Muscle of arm (tissue), 12 donors: ENCODE results near the gene PRPS1. TPM values are rescaled to one million over a fixed set of nuclear protein-coding genes. Genes with fewer than 3 reads are reported as not detected.
"Not testable (repeated sequence)": the region's sequence is repeated elsewhere in the genome, so short reads cannot be mapped to it uniquely, and the experiment has no call there.

Experiments
- DNase-seq: peaks from one replicate; pipeline ENCODE4 v3.0.0-alpha.2; 2013
- polyA plus RNA-seq, 12 donors: library from polyadenylated mRNA; unstranded; fragments of 120-200 nt; gene quantifications; one replicate each; pipeline ENCODE4 v1.2.1, GENCODE V29; 2013; ENCODE audit not compliant: insufficient read length in 12 of 12

The PRPS1 gene
- polyA plus RNA-seq, 12 donors, result 22.8 to 33.4 (median 26.5) TPM; not detected in 1

DNA sequence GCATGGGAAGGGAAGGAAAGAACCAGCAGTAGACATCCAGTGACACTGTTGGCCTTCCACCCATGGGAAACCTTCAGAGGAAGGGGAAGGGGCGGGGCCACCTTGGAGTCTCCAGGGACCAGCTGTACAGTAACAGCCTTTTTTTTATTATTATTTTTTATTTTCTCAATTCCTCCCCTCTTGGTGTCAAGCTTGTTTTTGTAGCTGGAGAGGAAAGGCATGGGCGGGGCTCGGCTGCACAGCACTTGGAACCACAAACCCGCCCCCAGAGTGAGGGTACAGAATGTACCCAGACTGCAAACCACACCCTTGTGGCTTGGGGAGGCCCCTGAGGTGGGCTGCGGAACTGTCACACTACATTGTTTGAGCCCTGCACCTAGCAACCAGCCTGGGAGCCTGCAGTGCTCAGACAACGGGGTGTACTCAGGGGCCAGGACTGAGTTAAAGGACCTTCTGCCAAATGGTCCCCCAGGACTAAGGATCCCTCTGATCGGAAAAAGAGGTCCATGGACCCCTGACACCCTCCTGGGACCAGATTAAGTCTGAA lies 45.7 kb downstream of the PRPS1 start:
- no peak for DNase-seq

DNA sequence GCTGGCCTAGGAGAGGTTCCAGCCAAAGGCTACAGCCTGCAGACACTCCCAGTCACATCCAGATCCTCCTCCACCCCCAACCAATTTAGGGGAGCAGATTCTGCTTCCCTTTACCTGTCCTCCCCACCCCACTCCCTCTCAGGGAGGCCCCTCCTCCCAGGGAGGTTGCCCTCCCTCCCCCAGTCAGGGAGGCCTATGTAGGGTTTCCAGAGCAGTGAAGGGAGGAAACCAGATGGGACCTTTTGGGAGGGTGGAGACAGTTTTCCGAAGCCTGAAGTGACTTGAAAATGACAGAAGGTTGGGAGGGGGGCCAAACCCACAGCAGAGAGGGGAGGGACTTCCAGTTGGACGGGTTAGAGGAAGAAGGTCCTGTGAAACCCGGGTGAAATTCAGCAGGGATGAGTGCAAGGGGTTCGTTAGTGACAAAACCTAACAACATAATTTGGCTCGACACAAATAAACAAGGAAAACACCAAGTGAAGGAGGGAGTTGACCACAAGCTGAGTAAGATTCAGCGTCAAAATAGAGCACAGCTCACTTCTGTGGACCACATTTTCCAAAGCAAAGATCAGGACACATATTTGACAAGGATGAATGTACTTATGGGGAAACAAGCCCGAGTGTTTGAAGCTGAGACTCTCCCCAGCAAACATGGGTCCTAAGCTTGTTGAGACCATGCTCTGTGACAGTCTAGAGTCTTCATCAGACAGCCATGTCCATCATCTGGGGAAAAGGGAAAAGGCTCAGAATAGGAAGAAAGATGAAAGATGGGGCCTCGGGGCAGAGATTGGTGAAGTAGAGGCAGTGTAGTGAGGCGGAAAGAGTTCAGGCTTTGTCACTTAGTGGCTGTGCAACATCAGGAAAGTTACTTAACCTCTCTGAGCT lies 46.4 kb downstream of the PRPS1 start:
- no peak for DNase-seq

DNA sequence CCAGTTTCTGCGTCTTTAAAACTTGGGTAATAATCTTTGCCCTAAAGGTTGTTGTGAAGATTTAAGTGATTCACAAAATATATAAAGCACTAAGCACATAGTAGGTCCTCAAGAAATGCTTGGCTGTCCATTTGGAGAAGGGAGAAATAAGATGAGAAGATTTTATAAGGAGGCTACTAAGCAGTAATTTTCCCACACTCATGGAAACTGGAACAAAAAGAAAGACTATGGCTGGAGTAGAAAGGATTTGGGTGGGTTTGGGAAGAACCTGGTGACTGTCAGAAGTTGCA lies 47.0 kb downstream of the PRPS1 start:
- DNase-seq, result no peak

DNA sequence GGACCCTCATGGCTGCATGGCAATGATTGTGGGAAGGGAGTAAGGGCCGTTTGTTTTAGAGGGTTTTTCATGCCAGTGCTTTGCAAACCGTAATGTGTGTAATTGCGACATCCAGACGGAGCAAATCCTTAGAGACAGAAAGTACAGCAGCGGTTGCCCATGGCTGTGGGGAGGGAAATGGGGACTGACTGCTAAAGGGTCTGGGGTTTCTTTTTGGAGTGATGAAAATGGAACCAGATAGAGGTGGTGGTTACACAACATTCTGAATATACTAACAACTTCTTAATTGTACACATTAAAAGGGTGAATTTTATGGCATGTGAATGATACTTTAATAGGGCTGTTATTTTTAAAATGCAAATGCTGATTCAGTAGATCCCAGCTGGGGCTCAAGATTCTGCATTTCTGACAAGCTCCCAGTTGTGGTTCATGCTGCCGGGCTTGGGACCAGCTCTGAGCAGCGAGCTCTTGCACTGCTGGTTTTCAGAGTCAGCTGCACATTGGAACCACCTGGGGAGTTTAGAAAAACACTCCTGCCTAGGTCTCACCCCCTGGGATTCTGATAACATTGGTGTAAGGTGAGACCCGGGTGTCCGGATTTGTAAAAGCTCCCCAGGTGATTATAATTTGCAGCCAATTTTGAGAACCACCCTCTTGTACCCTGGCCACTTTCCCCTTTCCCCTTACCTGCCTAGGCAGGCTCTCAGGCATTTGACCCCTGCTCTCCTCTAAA lies 47.7 kb downstream of the PRPS1 start:
- no peak for DNase-seq

DNA sequence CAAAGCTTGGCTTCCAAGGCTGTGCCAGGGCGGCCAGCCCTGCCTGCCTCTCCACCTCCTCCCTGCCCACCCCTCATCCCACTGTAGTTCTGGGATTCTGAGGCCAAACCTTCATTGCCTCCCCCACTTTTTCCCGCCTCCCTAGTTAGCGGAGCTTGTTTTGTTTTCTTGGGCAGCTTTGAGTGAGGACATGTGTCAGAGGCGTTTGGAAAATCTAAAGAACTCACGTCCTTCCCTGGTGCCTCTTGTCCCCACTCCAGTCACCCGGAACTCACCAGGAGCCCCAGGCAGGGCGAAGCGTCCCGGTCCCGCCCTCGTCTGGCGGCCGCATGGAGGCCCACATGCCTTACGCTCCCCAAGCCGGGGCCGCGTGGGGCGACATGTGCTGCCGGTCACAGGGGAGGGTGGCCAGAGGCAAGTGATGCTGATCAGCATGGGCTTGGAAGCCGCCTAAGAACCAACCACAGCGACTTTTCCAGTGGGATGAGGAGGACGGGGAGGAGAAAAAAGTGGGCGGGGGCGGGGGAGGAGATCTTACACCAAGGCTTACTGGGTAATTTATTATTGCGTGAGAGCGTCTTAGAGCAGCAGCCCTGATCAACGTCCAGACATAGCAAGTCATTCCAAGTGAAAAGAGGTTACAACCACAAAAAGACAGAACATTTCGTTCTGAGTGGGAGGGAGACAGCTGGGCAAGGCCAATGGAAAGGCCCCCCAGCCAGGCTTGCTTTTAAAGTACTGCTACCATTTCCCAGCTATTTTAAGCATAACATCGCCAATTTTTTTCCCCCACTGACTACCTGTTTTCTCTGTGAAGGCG lies 48.5 kb downstream of the PRPS1 start:
- DNase-seq, result peak; percentile 78

DNA sequence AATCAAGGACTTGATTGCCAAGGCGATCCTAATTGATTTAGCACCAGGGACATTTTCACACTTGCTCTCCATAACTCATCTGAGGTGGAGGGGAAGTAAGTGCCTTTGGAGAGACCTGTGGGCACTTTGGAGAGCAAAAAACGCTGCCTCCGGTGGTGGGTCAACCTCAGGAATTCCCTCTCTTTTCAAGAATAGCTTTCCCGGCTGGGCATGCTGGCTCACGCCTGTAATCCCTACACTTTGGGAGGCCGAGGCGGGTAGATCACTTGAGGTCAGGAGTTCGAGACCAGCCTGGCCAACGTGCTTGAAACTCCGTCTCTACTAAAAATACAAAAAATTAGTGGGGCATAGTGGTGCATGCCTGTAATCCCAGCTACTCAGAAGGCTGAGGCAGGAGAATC lies 49.2 kb downstream of the PRPS1 start:
- DNase-seq, result no peak

DNA sequence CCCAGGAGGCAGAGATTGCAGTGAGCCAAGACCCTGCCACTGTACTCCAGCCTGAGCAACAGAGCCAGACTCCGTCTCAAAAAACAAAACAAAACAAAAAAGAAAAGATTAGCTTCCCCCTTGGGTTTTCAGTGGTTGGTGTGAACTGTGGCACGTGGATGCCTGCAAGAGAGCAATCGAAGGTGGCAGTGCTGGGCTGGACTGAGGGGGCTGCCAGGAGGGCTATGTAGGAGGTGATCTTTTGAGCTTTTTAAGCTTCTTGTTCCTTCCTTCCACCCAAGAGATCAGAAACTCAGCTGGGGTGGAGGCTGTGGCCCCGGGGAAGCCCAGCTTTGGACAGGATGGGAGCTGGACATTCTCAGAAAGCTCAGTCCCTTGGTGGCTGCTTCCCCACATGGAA lies 49.6 kb downstream of the PRPS1 start:
- no peak for DNase-seq

DNA sequence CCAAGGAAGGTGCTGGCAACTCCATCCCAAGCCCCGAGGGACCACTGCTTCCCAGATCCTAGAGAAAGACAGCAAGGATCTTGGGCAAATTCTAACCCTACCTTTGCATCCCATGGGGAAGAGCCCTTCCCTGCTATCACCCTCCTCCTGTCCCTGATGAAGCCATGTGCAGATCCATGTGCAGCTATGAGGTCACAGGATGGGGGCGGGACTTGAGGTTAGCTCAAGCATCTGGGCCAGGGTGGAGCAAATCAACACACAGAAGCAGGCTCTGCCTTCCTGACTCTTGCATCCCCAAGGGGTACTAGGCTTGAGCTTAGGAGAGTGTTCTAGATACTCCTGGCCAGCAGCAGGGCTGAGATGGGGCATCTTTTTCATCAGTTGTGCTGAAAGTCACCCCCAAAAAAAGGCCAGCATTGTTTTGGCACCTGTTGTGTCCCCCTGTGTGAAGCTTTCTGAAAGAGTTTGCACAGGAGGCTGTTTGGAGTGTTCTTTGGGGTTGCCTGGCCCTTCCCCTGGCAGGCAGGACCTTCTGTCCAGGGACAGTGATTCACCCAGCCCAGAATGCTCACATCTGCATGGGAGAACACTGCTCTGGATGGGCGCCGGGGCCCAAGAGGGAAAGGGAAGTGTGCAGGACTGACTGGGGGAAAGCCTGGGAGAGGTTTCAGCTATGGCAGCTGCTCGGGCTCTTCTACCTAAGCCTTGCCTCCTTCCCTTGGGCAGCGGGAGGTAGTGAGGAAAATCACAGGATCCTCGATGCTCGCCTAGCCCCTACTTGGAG lies 50.8 kb downstream of the PRPS1 start:
- no peak for DNase-seq

DNA sequence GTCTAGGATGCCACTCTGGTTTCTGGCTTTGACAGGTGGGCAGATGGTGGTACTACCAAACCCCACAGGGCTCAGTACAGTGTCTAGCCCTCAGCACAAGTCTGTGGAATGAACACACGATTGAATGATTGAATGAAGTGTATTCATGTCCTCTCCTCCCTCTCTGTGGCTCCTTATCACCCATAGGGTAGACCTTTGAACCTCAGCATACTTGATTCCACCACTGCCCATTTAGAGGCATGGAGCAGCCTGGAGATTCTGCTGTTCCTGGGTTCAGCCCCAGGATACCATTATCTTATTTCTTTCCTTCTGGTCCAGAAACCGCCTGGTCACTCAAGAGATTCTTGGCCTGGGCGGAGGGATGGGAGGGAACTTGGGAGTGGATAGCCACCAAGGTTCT lies 53.9 kb downstream of the PRPS1 start:
- no peak for DNase-seq

DNA sequence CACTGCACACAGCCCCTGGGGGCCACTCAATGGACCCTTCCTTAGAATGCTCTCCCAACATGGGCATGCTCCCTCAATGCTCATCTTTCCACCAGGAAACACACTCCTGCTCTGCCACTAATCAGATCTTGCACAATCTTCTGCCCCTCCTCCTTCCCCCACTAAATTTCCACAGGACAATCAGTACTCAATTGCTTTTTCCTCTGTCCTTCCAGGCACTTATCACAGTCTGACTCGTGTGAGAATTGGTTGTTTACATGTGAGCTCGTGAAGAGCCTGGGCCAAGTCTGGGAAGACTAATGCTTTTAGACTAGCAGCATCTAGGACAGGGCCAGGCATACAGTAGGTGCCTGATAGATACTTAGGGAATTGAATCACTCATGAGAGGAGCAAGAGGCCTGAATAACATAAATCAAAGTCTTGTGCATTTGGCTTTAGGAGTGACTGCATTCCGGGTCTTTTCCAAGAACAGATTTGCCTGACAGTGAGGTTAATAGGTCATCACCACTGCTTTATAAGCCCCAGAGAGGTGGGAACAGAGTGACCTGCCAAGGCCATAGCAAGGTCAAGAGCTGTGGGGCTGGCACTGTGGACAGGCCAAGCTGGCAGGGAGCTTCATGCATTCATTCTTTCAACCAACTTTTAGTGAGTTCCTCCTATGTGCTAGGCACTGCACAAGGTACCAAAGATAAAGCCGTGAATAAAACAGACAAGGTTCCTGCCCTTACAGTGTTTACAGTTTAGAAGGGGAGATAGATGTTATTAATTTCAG lies 55.0 kb downstream of the PRPS1 start:
- no peak for DNase-seq

DNA sequence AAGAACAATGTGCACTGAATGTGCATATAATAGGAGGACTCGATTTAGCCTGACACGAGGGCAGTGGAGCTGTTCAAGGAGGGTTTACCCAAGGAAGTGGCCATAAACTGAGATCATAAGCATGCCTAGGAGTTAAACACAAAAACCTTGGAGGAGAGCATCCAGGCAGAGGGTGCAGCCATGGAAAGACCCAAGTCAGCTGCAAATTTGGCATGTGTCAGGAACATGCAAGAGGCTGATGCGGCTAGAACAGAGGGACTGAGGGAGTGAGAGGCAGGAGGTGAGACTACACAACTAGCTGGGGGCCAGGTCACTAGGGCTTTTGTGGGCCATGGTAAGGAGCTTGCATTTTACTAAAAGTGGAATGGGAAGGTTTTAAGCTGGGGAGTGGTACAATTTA lies 55.6 kb downstream of the PRPS1 start:
- DNase-seq, result no peak

DNA sequence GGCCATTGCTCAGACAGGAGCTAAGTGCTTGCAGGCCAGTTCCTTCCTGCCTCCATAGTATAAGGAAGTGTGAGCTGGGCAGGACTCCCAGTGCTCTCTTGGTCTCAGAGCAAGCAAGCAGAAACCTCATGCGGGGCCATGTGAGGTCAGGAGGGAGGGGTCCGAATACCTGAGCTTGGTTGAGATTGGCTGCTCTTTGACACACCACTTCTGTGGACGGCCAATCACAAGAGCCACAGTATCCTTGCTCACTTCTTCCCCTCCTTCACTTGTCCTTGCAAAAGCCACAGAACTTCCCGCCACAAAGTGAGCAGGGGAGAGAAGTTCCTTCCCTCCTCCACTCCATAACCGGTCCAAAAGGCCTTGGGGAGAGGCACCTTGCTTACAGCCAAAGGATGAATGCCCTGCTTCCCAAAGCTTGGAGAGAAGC lies 56.7 kb downstream of the PRPS1 start:
- no peak for DNase-seq

DNA sequence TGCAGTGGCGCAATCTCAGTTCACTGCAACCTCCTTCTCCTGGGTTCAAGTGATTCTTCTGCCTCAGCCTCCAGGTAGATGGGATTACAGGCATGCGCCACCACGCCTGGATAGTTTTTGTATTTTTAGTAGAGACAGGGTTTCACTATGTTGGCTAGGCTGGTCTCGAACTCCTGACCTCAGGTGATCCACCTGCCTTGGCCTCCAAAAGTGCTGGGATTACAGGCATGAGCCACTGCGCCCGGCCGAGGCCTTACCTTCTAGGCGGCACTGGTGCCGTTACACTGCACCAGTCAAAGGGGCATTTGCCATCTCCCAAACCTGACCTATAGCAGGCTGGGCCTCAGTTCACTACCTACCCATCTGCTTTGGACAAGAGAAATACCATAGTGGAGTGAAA lies 57.3 kb downstream of the PRPS1 start:
- not testable (repeated sequence) for DNase-seq

DNA sequence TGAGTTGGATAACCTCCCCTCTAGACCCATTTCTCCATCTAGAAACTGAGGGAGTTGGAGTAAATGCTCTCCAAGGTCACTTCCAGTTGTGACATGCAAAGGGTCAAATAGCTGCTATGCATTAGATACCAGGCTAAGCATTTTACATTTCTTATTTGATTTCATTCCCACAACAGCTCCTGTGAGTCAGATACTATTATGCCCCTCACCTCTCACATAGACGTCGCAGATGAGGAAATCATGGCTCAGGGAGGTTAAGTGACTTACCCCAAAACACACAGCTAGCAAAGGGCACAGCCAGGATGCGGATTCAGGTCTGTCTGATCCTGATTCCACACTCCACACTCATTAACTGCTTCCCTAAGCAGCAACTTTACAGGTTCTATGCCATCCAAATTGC lies 57.7 kb downstream of the PRPS1 start:
- DNase-seq, result no peak

DNA sequence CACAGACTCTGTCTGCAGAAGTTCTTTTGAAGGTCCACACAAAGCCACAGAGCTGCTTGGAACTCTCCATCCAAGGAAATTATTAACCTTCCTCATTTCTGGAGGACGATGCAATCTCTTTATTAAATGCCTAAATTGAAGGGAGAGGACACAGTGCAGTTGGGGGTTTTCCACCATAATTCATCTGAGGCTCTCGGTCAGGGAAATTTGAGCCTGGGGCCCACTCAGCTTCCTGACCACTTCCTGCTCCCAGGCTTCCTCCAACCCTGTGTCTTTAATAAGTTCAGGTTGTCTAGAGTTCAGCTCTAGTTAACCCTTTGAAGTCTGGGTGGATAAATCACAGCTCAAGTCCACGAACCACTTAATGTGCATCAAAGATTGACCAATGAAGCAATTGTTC lies 58.5 kb downstream of the PRPS1 start:
- no peak for DNase-seq

DNA sequence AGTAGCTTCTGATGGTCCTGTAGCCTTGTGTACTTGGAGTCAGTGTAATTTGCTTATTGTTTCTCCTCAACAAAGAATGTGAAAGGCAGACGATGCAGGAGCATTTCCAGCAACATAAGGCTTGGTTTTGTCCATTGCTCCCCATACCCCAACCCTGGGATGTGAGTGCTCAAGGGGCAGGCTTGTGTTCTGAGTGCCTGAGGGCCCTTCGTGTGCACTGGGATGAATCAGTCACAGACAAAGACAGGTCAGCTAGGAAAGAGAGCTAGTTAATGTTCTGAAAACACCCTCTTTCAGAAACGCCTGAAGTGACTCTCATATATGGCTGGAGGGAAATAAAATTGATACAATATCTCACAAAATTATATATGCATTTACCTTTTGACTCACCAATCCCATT lies 59.1 kb downstream of the PRPS1 start:
- no peak for DNase-seq

DNA sequence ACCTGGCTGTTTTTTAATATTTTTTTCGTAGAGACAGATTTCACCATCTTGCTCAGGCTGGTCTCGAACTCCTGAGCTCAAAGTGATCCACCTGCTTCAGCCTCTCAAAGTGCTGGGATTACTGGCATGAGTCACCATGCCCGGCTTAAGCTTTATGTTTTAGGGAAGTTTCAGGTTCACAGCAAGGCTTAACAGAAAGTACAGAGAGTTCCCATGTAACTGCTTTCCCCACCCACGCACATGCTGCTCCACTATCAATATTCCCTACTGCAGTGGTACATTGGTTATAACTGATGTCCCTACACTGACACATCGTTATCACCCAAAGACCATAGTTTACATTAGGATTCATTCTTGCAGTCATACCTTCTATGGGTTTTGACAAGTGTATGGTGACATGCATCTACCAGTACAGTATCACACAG lies 62.7 kb downstream of the PRPS1 start:
- DNase-seq, result no peak

DNA sequence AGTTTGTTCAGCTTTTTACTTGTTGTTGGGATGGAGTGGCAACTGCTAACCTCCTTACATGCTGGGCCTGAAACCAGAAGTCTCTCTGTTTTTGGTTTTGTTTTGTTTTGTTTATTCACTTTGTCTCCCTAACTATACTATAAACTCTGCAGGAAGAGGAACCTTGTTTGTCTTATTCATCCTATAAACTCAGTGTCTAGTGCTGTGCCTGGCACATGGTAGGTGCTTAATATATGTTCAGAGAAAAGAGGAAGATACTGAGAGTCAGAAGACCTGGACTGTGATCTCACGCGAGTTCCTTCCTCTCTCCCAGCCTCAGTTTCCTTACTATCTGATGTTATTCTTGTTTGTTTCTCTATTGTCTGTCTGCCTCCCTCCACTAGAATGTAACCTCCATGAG lies 71.3 kb downstream of the PRPS1 start:
- DNase-seq, result no peak

DNA sequence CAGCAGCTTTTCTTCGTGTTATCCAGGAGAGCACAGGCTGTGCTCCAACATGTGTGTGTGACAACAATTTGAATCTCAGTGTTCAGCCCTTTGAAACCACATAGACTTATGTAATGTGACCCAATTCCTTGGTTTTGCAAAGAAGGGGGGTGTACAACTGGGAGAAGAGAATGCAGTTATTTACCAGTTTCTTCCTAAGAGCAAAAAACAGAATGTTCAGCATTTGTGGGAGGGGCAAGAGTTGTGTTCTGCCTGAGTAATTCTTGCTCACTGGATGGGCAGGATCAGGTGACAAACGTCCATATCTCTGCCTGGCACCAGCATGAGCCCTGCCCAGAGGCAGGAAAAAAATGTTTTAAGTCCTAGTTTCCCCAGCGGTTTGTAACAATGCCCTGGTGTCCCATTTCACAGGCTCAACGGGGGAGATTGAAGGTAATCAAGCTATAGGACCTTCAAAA lies 72.0 kb downstream of the PRPS1 start:
- no peak for DNase-seq
